Eye (tissue), 1 donor: ENCODE data around the gene AAMP.

Source experiments
- DNase-seq: peaks from one replicate; pipeline ENCODE4 v3.0.0-alpha.2; 2015

AAMP gene

DNA sequence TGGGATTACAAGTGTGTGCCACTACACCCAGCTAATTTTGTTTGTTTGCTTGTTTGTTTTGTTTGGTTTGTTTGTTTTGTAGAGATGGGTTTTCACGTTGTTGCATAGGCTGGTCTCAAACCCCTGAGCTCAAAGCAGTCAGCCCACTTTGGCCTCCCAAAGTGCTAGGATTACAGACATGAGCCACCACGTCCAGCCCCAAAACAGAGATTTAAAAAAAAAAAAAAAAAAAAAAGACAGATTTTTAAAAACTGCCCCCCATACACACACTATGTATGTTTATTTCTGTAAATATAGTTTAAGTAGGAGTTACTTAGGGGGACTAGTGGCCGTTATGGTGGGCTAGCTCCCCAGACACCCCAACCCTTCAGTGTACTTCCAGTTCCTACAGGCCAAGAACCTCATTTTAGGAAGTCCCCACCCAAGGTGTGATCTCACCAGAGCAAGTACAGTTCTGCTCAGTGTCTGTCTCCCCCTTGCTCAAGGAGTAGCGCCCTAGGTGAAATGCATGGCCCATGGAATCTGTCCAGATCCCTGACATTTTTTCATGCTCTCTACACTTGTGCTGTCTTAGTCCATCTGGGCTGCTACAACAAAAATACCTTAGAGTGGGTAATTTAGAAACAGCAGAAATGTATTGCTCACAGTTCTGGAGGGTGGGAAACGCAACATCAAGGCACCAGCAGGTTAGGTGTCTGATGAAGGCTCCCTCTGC is 23.9 kb upstream of the AAMP start:
- DNase-seq = no peak

DNA sequence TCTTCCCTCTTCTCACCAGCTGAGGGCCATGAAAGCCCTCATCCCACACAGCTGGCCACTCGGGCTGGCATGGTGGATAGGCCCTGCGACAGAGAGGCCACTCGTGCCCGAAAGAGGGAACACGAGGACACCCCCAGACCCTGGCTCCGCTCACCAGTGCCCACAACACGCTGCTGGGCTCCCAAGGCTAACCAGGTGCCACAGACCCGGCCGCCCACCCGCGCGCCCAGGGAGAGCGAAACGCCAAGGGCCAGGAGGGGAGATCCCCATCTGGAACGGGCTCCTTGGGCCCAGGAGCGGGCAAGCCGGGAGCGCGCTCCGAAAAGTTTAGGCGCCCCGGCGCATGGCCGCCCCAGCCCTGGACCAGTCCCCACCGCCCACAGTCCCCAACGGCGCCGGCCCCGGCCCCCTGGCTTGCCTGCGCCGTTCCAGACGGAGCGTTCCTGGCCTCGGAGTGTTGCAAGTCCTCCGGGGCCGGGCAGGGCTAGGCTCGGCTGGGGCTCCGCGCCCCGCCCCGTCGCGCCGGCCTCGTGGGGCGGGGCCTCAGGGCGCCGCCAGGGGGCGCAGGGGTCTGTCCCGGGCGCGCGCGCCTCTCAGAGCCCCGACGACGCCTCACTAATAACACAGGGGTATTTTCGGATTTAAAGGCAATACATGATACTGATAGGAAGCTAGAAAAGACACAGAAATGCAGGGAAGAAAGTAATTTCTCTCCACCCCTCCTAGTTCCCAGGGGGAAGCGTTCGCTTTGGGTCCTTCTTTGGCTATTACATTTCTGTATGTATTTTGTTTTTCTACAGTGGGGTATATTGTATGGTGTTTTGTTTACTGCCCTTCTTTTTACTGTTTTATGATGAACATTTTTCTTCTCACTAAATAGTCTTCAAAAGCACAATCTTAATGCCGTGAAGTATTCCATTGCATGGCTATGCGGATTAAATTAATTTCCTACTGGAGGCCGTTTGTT is 22.4 kb upstream of the AAMP start, which contains the start of gene TMBIM1:
Gene TMBIM1 (minus strand): TSS at position 456 of the 967 bp plus-strand sequence. CDS start 10,362 bp downstream, outside the sequence.
- peak; percentile 85 for DNase-seq

DNA sequence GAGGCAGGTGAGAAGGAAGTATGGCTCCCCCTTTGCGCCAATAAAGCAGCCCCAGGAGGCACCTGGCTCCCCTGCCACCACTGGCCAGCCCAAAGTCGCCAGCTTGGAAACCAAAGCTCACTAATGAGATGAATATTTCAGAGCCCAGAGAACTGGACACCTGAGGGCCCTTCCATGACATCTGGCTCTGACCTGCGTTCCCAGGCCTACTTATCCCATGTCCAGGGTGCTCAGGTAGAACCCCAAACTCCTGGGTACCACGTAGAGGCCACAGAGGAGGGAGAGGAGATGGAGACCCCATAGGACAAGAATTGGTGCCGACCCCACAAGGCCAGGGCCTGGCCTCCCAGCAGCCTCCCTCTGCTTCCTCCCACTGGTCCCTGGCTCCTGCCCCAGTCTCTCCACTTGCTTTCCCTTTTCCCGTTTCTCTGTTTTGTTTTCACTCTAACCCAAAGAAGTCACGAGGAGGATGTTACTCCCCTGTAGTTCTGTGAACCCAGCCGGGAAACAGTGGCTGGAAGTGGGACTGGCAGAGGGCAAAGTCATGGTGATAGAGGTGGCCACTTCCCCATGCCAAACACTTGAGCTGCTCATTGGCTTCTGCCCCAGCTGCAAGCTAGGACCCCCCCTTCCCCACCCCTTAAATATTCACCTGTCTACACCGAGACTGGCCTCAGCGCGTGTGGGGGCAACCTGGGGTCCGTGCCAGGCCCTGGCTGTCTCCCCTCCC is 21.5 kb upstream of the AAMP start:
- no peak for DNase-seq

DNA sequence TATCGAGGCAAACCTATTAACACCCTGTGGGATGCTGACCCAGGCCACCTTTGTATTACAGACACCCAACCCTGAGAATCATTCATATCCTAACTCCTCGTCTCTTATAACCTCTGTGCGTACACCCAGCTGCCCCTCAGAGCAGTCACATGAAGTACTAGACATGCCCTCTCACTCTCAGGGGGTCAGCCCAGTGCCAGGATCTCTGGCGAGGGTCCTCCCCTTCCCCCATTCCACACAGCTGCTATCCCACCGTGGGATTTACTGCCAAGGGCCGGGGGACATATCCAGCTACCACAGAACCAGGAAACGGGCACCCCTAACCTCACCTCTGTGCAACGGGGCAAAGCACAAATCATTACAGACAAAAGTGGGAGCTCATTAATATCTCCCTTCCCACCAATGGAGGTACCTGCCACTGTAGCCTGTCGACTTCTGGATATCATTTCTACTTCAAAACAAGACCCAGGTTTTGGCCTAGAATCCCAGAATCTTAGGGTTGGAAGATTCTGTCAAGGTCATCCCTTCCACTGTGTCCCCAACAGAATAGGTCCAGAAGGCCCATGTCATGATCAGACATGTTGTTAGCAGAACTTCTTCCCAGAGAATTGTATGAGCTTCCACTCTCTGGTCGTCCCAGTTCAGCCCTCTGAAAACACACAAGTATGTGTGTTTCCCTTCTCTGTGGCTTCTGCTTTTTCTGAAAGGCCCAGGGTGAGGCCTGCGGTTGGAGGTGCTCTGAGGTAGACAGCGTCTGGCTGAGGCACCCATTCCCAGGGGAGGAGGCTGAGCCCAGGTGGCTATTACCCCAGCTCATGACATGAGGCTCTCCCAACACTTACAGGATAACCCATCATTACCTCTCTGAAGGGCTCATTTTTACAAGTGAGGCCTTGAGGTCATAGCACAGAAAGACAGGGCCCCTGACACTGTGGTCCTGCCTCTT is 20.7 kb upstream of the AAMP start:
- no peak for DNase-seq

DNA sequence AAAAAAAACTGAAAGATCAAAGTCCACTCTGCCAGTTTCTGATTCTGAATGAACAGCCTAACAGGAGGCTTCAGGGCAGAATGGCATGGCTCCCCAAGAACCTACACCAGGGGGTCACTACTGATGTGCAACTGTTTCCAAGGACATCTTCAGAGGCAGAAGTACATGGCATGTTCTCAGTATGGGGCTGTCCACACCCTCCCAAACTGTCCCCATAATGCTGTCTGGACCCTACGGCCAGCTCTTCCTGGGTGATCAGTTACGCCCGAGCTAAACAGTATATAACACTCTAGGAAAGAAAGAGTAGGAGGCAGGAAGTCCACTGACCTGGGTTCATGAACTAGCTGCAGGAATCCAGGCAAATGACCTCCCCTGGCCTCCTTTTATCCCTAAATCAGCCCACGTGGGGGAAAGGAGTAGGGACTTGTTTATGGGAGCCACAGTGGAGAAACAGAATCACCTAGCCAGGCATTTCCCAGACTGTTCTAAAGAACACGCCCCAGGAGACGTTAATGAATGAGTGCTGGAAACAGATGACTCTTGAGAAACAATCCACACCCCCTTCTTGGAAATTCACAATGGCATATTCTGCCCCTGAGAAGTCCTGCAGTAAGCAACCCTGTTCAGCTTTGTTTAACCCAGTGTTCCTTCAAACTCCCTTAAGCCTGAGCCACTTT is 19.8 kb upstream of the AAMP start:
- no peak for DNase-seq

DNA sequence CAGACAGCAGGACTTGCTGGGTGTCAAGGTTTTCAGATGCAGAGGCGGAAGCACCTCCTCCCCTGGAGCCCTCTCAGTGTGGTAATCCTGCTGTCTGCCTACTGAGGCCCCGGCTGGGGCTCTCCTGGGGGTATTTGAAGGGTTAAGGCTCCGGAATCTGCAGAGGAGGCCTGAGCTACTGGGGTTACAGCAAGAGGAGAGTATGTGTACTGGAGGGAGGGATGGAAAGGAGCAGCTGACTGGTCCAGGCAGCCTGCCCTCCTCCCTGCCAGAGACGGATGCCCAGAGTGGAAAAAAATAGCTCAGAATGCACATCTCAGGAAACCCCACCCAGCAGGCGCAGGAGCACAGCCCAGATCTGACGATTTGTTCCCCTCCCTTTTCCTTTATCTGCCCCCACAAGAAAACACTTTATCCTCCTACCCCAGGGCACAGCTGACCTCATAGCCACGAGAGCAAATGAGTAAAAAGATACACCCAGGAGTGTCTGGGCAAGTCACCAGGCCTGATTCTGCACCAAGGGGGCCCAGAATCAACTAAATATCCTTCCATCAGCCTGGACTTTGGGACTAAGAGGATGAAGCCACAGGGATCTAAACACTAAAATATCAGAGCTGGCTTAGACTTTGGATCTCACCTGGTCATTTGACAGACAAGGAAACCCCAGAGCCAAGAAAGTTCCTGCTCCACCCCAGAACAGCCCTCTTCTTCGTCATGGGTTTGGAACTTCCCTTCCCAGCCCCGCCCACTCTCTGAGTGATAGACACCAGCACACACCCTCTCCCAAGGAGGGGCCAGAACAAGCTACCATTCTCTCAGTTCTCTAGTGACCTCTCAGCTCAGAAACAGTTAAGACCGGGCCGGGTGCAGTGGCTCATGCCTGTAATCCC is 16.9 kb upstream of the AAMP start:
- DNase-seq = peak; percentile 87

DNA sequence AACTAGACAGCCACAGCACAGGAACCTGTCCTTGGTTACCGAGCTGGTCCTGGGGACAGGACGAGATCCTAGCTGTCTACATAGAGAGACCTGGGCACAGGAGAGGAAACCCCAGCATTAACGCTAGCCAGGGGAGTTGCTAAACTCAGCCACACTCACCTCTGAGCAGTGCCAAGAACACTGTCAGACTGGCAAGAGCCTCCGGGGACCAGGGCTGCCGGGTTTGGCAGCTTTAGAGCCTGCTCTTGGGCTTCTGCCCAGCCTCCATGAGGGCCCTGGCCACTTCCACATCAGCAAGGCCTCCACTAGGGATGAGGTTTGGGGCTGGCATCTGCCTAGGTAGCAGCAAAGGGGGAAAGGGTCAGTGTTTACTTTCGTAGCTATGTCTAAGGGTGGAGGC is 15.7 kb upstream of the AAMP start:
- DNase-seq = no peak

DNA sequence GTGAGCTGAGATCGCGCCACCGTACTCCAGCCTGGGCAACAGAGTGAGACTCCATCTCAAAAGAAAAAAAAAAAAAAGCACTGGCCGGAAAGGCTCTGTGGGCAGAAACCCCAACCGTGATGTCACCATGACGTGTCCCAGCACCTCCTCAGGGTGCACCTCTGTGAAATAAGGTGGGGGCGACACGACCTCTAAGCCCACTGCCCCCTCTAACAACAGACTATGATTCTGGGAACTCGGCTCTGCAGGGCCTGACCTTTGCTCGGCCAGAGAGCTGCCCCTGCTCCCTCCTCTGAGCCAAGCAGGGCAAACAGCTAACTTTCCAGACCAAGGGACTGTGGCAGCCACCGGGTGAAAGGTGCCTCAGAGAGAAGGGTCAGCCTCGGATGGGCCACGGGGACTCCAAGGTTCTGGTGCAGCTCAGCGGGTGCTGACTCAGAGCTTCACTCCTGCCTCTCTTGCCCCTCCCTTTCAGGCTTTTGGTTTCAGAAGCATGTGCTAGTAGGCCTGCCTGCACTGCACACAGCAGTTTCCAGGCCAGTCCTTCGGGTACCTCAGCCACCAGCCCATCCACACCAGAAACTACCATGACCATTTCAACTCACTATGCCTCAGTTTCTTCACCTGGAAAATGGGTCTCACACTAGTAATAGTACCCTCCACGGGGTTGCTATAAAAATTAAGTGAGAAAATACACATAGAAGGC is 14.3 kb upstream of the AAMP start:
- no peak for DNase-seq

DNA sequence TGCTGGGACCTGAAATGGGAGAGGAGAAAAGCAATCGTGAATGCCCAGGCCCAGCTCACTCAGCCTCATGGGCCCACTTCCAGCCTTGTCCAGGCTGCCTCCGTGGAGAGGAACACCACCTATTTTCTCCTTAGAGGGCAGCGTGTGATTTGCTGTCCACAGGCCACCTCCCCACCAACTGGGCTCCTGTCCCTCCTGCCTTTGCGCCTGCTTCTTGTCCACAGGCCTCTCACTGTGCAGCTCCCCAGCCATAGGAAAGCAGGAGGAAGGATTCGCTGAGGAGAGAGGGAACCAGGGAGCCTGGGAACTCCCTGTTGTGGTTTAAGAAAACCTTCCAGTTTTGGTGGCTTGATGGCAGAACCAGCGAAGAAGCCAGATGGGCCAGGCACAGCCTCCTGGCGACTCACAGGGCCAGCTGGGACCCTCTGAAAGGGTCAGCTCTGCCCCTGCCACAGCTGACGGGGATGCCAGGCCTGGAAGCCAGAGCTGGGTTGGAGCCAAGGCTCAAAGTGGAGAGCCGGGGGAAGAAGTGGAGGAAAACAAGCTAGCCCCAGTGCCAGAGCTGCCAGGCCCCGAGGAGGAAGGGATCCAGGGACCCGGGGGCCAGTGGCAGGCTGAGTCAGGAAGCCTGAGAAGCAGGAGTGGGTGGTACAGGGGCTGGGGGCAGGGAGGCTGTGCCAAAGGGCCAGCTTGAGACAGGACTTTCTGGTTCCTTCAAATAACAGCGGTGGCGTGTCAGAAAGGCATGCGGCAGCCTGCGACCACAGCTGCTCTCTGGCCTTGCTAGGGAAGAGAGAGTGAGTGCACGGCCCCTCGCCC is 12.4 kb upstream of the AAMP start:
- DNase-seq = no peak

DNA sequence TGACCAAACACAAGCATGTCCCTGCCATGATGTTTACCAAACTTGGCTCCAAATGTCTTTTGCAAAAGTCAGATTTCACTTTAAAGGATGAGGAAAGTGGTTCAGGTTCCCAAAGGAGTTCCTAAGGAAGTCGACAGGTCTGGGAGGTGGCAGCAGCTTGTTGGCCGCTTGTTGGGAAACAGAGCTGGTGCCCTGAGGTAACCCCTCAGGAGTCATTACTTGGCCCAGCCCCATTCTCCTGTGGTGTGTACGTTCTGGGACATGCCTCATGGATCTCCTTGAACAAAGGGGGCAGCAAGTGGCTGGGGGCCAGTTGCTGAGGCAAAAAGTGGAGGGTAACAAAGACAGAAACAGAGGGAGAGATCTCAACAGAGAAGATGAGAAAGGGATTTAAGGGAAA is 11.5 kb upstream of the AAMP start:
- DNase-seq = no peak

DNA sequence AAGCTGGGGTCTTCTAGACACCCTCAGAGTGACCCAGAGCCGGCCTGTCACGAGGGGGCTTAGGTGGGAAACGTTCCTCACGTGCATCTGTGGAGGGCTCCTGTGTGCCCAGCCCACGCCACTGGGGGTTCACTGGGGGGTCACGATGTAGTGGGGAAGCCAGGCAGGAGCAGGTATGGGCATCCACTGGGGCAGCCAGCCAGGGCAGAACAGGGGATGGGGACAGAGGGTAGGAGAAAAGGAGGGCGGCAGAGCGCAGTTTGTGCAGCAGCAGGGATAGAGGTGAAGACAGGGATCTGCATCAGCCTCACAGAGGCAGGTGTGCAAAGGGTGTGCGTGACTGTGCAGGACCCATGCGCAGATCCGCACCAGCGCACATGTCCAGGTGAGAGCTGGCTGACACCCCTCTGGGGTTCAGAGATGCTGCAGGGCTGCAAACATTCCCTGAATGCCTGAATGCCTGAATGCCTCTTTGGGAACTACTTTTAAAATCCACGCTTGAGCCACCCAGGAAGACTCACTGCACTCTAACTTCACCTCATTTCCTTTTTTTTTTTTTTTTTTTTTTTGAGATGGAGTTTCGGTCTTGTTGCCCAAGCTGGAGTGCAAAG is 10.4 kb upstream of the AAMP start:
- DNase-seq = no peak

DNA sequence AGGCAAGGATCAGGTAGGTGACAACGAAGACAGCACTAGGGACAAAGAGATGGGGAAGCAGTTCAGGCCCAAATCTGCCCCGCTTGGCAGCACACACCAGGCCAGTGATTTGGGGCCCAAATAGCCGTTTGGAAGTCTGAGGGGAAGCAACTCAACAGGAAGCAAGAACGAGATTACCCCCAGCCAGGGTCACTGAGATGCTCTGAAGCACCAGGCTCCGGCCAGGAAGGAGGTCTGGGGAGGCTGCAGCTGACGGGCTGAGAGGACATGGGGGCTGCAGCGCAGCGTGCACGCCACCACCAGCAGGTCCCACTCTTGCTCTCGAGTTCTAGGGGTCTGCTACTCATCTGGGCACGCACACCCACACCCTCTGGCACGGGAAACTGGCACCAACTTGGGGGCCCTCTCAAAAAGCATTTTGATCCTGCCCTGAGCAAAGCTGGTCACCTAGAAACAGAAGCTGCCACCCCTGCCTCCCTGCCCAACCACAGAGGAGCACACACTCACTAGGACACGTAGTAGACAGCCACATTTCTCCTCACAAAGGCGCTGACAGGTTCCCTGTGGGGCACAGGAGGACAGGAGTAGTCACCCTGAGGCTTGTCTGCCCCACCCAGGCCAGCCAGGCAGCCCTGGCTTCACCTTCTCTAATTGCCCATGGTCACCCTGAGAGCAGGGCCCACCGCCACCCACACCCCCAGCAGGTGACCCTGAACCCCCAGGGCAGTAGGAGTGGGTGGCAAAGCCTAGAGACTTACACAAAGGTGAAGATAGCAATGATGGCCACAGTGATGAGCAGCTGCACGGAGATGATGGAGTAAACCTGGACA is 8.8 kb upstream of the AAMP start:
- DNase-seq = no peak

DNA sequence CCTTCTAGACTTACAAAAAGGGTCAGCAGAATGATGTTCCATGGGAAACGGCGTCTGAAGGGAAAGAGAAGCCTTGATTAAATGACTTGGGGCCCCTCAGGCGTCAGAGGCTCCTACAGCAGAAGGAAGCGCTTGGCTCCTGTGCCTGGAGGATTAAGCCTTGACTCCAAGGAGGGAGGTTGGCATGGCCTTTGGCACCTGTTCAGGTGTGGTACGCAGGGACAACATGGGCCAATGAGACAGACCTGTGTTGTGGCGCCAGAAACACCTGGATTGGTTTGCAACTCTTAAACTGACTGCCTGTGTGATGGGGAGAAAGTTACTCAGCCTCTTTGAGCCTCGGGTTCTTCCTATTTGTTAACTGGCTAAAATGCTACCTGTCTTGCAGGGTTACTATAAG is 8.0 kb upstream of the AAMP start:
- no peak for DNase-seq

DNA sequence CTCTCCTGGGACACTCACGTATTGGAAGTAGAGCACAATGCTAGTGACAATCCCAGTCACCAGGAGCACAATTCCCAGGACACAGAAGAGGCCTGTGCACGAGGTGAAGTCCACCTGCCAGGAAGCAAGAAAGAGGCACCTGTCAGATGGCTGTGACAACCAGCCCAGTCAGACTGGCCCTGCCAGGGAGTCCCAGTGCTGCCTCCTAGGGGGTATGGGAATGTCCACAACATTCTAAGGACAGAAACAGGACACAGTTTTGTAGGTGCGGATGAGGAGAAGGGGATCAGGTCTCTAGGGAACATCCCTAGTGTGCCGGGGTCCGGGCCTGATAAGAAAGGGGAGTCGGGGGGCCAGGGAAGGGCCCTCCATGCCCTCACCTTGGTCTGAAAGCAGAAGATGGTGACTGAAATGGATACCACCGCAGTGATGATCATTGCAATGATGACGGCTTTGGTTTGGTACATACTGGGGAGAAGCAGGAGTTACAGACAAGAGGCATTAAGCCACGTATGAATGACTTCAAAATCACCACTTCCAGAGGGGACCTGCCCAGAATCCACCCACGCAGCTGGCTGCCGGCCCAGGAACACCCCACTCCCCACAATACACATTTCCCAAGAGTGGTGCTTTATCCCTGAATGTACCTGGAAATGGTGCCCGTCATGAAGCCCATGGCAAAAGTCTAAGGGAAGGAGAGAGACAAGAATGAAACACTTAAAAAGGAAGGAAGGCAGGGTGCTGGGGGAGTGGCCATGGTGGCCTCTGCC is 7.2 kb upstream of the AAMP start:
- no peak for DNase-seq

DNA sequence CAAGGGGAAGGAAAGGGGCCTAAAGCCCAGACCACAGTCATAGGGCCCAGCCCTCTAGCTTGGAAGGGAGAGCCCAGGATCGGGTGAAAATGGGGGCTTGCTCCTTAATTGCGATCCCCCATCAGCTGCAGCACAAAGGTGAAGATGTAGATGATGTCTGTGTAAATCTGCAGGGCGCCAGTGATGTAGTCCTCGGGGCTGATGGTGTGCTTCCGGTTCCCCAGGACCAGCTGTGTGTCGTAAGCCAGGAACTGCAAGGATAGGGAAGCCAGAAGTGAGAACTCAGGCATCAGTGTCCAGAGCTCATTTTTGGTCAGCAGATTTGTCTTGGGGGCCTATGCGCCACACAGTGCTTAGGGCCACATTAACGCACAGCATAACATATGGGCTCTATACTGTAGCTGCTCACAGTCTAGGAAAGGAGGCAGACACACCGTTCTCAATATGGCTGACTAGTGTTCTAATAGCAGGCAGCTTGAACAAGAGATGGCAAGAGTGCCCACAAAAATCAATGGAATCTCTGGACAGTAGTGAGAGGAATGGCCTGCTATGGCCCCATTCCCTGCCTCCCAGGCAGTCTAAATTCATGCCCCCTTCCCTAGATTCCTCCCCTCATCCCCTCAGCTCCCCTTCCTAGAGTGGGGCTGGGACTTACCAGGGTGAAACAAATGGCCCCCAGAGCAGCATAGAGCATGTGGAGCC is 5.6 kb upstream of the AAMP start:
- DNase-seq = no peak

DNA sequence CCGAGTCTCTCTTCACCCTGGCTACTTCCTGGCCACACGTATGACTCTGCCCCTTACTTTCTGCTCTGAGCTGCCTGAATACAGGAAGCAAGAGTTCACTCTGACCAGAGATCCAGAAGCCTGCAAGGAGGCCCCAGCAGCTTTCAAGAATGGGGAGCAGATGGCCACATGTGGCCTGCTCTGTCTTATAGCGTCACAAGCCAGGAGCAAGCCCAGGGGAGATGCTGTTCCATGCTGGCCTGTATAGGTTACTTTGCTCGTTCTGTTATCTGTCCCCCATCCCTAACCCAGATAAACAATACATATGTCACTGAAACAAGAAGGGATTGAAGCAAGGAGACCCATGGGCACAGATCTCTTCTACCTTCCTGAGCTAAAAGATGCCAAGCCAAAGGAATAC is 4.6 kb upstream of the AAMP start:
- DNase-seq = no peak
